KBM-7 (cell line): ENCODE data around the gene IL21.
A peak's percentile ranks its signal among the peaks of the same experiment; 100 is the strongest.

Experiments used
- DNase-seq: peaks from one replicate; pipeline ENCODE4 v3.0.0-alpha.2; 2015
- in situ Hi-C: fragments of 300-500 bp; cut with MboI; formaldehyde crosslinking; loops from 2 replicates; pipeline ENCODE4 v1.14.3; 2020; ENCODE audit warnings: low sequenced_read_pairs, low pct_unique_long_range_greater_than_20kb, mixed read lengths

Gene IL21

DNA sequence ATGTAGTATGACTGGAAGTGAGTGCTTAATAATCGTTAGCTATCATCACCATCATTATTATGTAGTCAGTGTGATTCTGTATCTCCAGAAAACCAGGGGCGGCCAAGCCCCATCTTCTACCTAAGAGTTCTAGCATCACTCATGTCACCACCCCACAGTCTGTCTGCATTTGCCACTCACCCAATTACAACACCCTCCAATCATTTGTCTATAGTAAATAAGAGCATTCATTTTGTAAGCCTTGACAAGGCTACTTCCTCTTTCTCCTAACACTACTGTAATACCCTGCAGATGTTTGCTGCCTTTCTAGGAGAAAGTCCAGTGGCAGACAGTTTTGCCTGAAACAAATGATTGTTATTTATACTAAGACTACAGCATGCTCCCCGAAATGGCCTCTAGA, 15.8 kb upstream of the IL21 start:
- DNase-seq, result peak; percentile 38
- in situ Hi-C loops, result no loop called here

- no peak for DNase-seq
- in situ Hi-C loops, result no loop called here
Observed at GRCh38 chr4:122635205-122635604, 14.3 kb upstream of the IL21 start.

- in situ Hi-C loops, result no loop called here
- no peak for DNase-seq
Observed at GRCh38 chr4:122633211-122633610, 12.3 kb upstream of the IL21 start.

GRCh38 chr4:122632396-122633143, 11.7 kb upstream of the IL21 start:
- in situ Hi-C loops, result no loop called here
- no peak for DNase-seq

DNA sequence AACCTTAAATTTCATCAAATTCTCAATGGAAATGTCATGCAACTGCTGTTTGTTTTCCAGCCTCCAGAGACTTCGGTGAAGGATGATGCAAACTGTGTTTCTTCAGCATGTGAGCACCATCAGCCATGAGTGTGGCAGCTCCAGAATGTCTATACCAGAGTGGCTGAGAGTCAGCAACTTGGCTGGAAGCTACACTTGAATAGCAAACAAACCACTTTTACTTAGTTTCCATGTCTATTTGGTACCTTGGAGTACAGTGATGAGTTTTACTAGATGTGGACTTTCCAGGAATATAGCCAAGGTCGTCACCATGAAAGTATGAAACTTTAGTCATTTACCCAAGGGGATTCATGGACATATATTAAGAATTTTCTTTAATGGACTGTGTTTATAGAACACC, 4.3 kb upstream of the IL21 start:
- DNase-seq, result no peak
- in situ Hi-C loops, result no loop called here

DNA sequence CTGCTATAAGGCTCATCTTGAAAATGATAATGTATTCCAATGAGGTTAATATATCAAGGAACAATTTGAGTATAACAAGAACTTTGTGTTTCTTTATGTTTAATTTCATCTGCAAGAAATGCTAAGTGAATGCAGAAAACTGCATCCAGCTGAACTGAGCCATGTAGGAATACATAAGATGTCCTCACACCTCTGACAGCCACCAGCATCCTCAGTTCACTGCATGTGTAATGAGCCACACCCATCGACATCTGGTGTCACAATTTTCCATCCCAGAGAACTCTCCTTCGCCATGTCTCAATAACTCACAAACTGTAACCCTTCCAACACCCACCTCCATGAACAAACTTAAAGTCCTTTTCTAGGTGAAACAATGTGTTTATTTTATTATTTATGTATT, 3.3 kb upstream of the IL21 start:
- no peak for DNase-seq
- in situ Hi-C loops, result loop anchor here (25.0 kb wide), 1 partner anchor 288 kb away; the partner anchor contains the start of gene NUDT6

- in situ Hi-C loops, result loop anchor here (25.0 kb wide), 1 partner anchor 289 kb away; the partner anchor contains the start of gene NUDT6
- DNase-seq, result no peak
Observed at GRCh38 chr4:122623637-122624166, 2.8 kb upstream of the IL21 start.

DNA sequence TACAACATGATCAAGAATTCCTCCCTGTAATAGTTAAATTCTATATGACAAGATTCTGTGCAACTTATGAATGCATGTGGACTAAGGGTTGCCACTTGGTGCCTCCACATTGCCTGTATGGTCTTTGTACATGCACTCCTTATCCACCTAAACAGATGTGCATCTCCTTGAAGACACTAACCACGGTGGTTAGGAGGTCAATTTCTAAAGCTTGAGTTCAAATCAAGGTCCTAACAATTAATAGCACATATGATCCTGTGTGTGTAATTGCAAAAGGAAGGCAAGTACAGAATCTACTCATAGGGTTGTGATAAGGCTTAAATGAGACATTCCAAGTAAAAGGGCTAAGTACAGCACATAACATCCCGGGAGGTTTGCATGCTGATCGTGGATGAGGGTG, 1.5 kb upstream of the IL21 start:
- no peak for DNase-seq
- in situ Hi-C loops, result loop anchor here (25.0 kb wide), 1 partner anchor 290 kb away; the partner anchor contains the start of gene NUDT6

DNA sequence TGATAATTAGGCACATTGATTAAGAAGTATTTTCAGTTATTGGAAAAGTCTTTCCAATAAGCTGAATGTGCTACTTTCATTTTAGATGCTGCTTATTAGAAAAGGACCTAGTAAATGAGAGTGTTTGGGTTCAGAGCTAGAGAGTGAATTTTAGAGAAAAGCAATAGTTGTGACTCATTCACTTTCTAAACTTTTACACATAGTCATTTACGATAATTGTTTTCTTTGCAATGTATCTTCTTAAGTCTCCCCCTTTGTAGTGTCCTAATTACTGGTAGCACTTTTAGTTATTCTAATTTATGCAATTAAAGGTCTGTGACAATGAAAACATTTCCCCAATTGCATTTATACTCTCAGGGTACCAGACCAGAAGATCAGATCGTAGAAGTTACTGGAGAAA, 1.3 kb downstream of the IL21 start:
- no peak for DNase-seq
- in situ Hi-C loops, result loop anchor here (25.0 kb wide), 1 partner anchor 293 kb away; the partner anchor contains the start of gene NUDT6

DNA sequence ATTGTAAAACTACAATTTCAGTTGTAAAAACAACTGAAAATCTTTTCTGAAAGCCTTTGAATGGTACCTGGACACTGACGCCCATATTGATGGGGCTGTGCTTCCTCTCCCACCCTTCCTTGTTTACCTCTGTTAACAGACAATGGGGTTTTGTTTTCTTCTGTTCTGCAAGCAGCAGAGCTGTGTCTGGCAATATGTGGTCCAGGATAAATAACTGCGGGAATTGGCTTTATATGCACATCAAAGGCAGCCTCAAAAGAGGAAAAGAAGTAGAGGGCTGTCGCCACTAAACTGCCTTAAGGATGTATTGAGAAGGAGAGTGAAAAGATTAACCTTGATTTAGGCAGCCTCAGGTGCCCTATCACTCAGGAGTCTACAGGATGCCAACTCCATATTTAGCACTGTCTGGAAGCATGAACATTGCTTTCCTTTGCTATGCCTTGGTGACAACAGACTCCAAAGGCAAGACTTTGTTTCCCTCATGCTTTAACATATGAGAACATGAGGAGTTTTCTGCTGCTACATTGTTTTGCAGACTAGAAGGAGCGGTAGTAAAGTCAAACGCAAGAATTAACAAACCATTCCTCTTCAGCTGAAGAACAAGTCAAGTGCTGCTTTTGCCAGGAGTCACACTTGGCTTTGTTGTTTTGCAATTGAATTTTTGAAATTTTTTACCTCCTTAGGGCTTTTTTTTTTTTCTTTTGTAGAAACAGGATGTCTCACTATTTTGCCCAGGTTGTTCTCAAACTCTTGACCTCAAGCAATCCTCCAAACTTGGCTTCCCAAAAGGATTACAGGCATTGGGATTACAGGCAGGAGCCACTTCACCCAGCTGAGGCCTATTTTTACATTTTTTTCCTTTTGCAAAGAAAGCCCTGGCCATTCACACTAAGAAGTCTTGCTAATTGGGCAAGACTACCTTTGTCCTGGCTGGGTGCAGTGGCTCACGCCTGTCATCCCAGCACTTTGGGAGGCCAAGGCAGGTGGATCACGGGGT, 3.0 kb downstream of the IL21 start:
- in situ Hi-C loops, result loop anchor here (25.0 kb wide), 1 partner anchor 294 kb away; the partner anchor contains the start of gene NUDT6
- DNase-seq, result no peak

DNA sequence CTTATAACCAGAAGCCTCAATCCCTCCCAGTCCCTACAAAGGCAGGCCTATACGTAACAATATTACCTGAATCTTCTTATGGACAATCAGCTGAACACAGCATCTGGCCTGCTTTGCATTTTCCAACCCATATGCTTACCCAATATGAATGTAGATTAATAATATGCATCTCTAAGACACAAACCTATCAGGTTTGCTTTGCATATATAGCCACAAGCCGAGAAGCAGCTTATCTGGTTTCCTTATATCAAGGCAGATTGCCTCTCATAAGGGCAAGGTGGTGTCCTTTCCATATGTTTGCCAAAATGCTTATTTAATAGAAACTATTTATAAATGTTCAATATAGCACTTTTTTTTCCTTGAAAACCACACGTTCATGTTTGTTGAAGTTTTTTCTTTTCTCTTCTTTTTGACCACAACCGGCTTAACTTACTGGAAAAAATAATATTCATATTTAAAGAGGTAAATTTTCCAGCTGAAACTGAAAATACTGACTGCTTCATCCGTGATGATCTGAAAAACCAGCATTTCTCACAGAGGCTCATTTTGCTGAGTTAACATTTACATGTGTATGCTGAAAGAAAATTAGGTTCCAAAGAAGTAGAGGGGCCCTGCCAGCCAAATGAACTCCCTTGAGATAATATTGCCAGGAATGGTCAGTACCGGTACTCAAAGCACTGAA, 3.8 kb downstream of the IL21 start:
- no peak for DNase-seq
- in situ Hi-C loops, result loop anchor here (25.0 kb wide), 1 partner anchor 295 kb away; the partner anchor contains the start of gene NUDT6

- DNase-seq, result no peak
- in situ Hi-C loops, result loop anchor here (25.0 kb wide), 1 partner anchor 298 kb away; the partner anchor contains the start of gene NUDT6
Observed at GRCh38 chr4:122614621-122615020, 6.2 kb downstream of the IL21 start.

DNA sequence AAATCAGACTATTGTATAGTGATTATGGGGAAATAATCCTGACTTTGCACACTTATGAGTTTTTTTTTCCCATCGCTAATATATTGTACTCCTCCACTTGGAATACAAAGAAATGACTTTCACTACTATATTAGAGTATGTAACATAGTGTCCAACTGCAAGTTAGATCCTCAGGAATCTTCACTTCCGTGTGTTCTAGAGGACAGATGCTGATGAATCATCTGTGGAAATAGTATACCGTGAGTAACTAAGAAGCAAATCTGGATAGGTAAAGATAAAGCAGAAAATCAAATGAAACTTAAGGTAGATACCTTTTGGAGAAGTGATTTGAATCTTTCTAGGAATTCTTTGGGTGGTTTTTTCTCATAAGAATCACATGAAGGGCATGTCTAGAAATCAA, 8.3 kb downstream of the IL21 start:
- in situ Hi-C loops, result loop anchor here (25.0 kb wide), 1 partner anchor 300 kb away; the partner anchor contains the start of gene NUDT6
- DNase-seq, result no peak

- no peak for DNase-seq
- in situ Hi-C loops, result loop anchor here (25.0 kb wide), 1 partner anchor 306 kb away; the partner anchor contains the start of gene NUDT6
Observed at GRCh38 chr4:122606364-122607043, 14.4 kb downstream of the IL21 start.

DNA sequence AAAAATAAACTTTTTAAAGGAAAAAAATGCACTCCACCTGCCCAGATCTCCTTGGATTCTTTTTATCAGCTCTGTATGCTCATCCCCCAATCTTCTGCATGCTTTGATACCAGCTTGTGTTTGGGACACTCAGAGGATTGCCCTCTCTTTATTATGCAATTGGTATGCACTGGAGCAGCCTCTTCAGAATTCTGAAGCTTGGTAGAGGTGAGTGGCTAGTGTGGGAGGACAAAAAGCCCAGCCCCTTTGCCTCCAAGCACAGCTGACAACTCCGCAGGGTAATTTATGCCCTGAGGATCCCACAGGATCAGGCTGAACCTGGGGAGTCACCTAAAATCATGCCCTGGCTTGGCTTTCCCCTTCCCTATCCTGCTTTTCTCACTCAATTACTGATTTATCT, 16.7 kb downstream of the IL21 start:
- in situ Hi-C loops, result loop anchor here (25.0 kb wide), 1 partner anchor 308 kb away; the partner anchor contains the start of gene NUDT6
- no peak for DNase-seq

- no peak for DNase-seq
- in situ Hi-C loops, result loop anchor here (25.0 kb wide), 1 partner anchor 309 kb away; the partner anchor contains the start of gene NUDT6
Observed at GRCh38 chr4:122603156-122603574, 17.7 kb downstream of the IL21 start.

GRCh38 chr4:122602277-122603142, 18.4 kb downstream of the IL21 start:
- peak; percentile 33 for DNase-seq
- in situ Hi-C loops, result loop anchor here (25.0 kb wide), 1 partner anchor 310 kb away; the partner anchor contains the start of gene NUDT6
